ENCODE data around the gene PCNP. TPM values are rescaled to one million over a fixed set of nuclear protein-coding genes. Genes with fewer than 3 reads are reported as not detected.
"Not testable (repeated sequence)": the region's sequence is repeated elsewhere in the genome, so short reads cannot be mapped to it uniquely, and the experiment has no call there.

PCNP gene
- total RNA-seq, 2 donors from 2014 or later = 117 to 122 TPM

GRCh38 chr3:101542957-101543356 lies 31.0 kb upstream of the PCNP start:
- H3K27me3 ChIP-seq = no peaks in the 10 kb centered on the region
- no peak overlapping the region for H3K4me3 ChIP-seq
- TF ChIP-seq CTCF (IDR thresholded peaks at IDR 0.05) = no peak
- H3K9me3 ChIP-seq = no peaks in the 10 kb centered on the region
- H3K27ac ChIP-seq = no peak overlapping the region
- no peaks in the 10 kb centered on the region for H3K4me1 ChIP-seq
- no peak overlapping the region for H3K9ac ChIP-seq (ENCODE audit: low read depth in 2 of 2, low read length in 2 of 2)
- no peaks in the 10 kb centered on the region for H3K36me3 ChIP-seq
- no peak for DNase-seq
- intact Hi-C loops (cut with DNase I) = no loop called here

GRCh38 chr3:101544161-101544850 lies 29.7 kb upstream of the PCNP start:
- intact Hi-C loops (cut with DNase I) = no loop called here

GRCh38 chr3:101548527-101549105 lies 25.4 kb upstream of the PCNP start:
- intact Hi-C loops (cut with DNase I) = no loop called here
- Histone ChIP-seq H3K4me3 (no peak overlapping the region), H3K9me3 (no peaks in the 10 kb centered on the region), H3K27me3 (no peaks in the 10 kb centered on the region), H3K4me1 (no peaks in the 10 kb centered on the region), H3K27ac (no peak overlapping the region), H3K9ac (ENCODE audit: low read depth in 2 of 2, low read length in 2 of 2) (no peak overlapping the region), H3K36me3 (no peaks in the 10 kb centered on the region)
- TF ChIP-seq CTCF (IDR thresholded peaks at IDR 0.05) = no peak
- no peak for DNase-seq

More at GRCh38 chr3:101544161-101544850, 29.7 kb upstream of the PCNP start:
- no peak overlapping the region for H3K9ac ChIP-seq (ENCODE audit: low read depth in 2 of 2, low read length in 2 of 2)
- H3K4me1 ChIP-seq = no peaks in the 10 kb centered on the region
- no peaks in the 10 kb centered on the region for H3K27me3 ChIP-seq
- no peaks in the 10 kb centered on the region for H3K9me3 ChIP-seq
- no peak overlapping the region for H3K4me3 ChIP-seq
- H3K36me3 ChIP-seq = no peaks in the 10 kb centered on the region
- no peak for TF ChIP-seq CTCF (IDR thresholded peaks at IDR 0.05)
- no peak for DNase-seq
- H3K27ac ChIP-seq = no peak overlapping the region

GRCh38 chr3:101549473-101549872 lies 24.5 kb upstream of the PCNP start:
- H3K4me1 ChIP-seq = no peaks in the 10 kb centered on the region
- DNase-seq = no peak
- no peak overlapping the region for H3K27ac ChIP-seq
- no peaks in the 10 kb centered on the region for H3K27me3 ChIP-seq
- no peak overlapping the region for H3K9ac ChIP-seq (ENCODE audit: low read depth in 2 of 2, low read length in 2 of 2)
- no peaks in the 10 kb centered on the region for H3K36me3 ChIP-seq
- no peak overlapping the region for H3K4me3 ChIP-seq
- no peak for TF ChIP-seq CTCF (IDR thresholded peaks at IDR 0.05)
- H3K9me3 ChIP-seq = no peaks in the 10 kb centered on the region
- intact Hi-C loops (cut with DNase I) = no loop called here

- H3K4me1 ChIP-seq; H3K9me3 ChIP-seq; H3K9ac ChIP-seq (ENCODE audit: low read depth in 2 of 2, low read length in 2 of 2); H3K27ac ChIP-seq; H3K27me3 ChIP-seq; H3K4me3 ChIP-seq; intact Hi-C loops (cut with DNase I); DNase-seq; H3K36me3 ChIP-seq: not testable (repeated sequence)
Observed at GRCh38 chr3:101551359-101552081, 22.5 kb upstream of the PCNP start.

- intact Hi-C loops (cut with DNase I); DNase-seq; H3K27me3 ChIP-seq; H3K9ac ChIP-seq (ENCODE audit: low read depth in 2 of 2, low read length in 2 of 2); H3K36me3 ChIP-seq; H3K27ac ChIP-seq; H3K4me1 ChIP-seq; H3K4me3 ChIP-seq; H3K9me3 ChIP-seq: not testable (repeated sequence)
Observed at GRCh38 chr3:101553381-101553780, 20.6 kb upstream of the PCNP start.

Measured in colonic mucosa (tissue), 4 donors.